Caco-2 (cell line): ENCODE data around the gene KLHL12. TPM values are rescaled to one million over a fixed set of nuclear protein-coding genes. Genes with fewer than 3 reads are reported as not detected.

Source experiments
- BruUV-seq: library from RNA; stranded (reverse); fragments of 400-500 nt; replicated peaks from 2 replicates; lab custom pipeline; 2021; lab: Mats Ljungman, UMichigan
- CTCF ChIA-PET: fragments of 300-600 bp; sonication (Branson Sonifier 250); formaldehyde crosslinking; loops from one replicate; lab custom pipeline; 2022; ENCODE audit warnings: antibody characterized with exemption; lab: Charles Lee
- POLR2A ChIA-PET: fragments of 300-600 bp; sonication (Branson Sonifier 250); formaldehyde crosslinking; loops from one replicate; lab custom pipeline; 2022; ENCODE audit warnings: antibody characterized with exemption; lab: Charles Lee
- DNase-seq, 2 experiments: peaks; one replicate each; pipeline versions ENCODE4 v3.0.0 to v3.0.0-alpha.2; 2020 to 2022
- H3K27me3 ChIP-seq: replicated peaks from 2 replicates; pipeline ENCODE4 v1.6.0; 2011; ENCODE audit warnings: low read length; ENCODE audit not compliant: control insufficient read depth, insufficient read depth
- H3K36me3 ChIP-seq: 2 replicates; pipeline ENCODE4 v1.5.1; 2011; ENCODE audit warnings: low read length; ENCODE audit not compliant: control insufficient read depth, insufficient read depth
- H3K4me1 ChIP-seq: fragments of 250-450 bp; sonication (Bioruptor Pico); 2 replicates; pipeline ENCODE4 v1.5.1; 2020; ENCODE audit warnings: mild to moderate bottlenecking
- H3K4me3 ChIP-seq: 2 replicates; pipeline ENCODE4 v1.5.1; 2011; ENCODE audit warnings: low read depth, mild to moderate bottlenecking, control low read depth, low read length
- H3K9me3 ChIP-seq: fragments of 250-450 bp; sonication (Bioruptor Pico); 2 replicates; pipeline ENCODE4 v1.5.1; 2020; ENCODE audit warnings: mild to moderate bottlenecking, moderate library complexity
- H3K27ac Mint-ChIP-seq: one replicate; pipeline ENCODE4 v1.8.0; 2022; ENCODE audit warnings: mixed read lengths; ENCODE audit not compliant: unreplicated experiment
- H3K27me3 Mint-ChIP-seq: one replicate; pipeline ENCODE4 v1.8.0; 2022; ENCODE audit warnings: mixed read lengths; ENCODE audit not compliant: insufficient read depth, unreplicated experiment
- H3K36me3 Mint-ChIP-seq: one replicate; pipeline ENCODE4 v1.8.0; 2022; ENCODE audit warnings: mild to moderate bottlenecking, mixed read lengths; ENCODE audit not compliant: insufficient read depth, unreplicated experiment
- H3K4me1 Mint-ChIP-seq: one replicate; pipeline ENCODE4 v1.8.0; 2022; ENCODE audit warnings: low read depth, mixed read lengths; ENCODE audit not compliant: unreplicated experiment
- H3K4me3 Mint-ChIP-seq: one replicate; pipeline ENCODE4 v1.8.0; 2022; ENCODE audit warnings: mild to moderate bottlenecking, moderate library complexity, mixed read lengths; ENCODE audit not compliant: unreplicated experiment
- H3K9me3 Mint-ChIP-seq: one replicate; pipeline ENCODE4 v1.8.0; 2022; ENCODE audit warnings: mixed read lengths; ENCODE audit not compliant: unreplicated experiment
- CTCF ChIP-seq, 2 experiments: fragments of 200-600 bp in 1 of 2; IDR thresholded peaks; 1 replicate in 1 of 2; 2 replicates in 1 of 2; pipeline versions ENCODE4 v1.5.1 to v1.8.0; 2011 to 2022; ENCODE audit warnings: antibody characterized with exemption in 1 of 2, control low read depth in 1 of 2, inconsistent platforms in 1 of 2, low read depth in 1 of 2, low read length in 1 of 2, mild to moderate bottlenecking in 1 of 2, moderate library complexity in 1 of 2; ENCODE audit not compliant: insufficient read depth in 1 of 2, severe bottlenecking in 1 of 2, unreplicated experiment in 1 of 2
- intact Hi-C: fragments of 100-400 bp; cut with micrococcal nuclease; formaldehyde crosslinking; loops from one replicate; pipeline ENCODE4 v1.10.0; 2022; ENCODE audit not compliant: unreplicated experiment
- total RNA-seq: library from RNA; stranded (reverse); gene quantifications from 2 replicates; pipeline ENCODE4 v1.2.3, GENCODE V29; 2022

Gene KLHL12
- total RNA-seq, 1 experiment from 2014 or later, result 23.6 TPM

- POLR2A ChIA-PET, result interaction anchor here (0.9 kb wide), 1 partner anchor 53 kb away, joined by 3 read pairs; the partner anchor contains the start of gene TMEM183A
- H3K4me1 Mint-ChIP-seq, result peaks cover 20% of the 10 kb centered on the region
- H3K4me3 Mint-ChIP-seq, result no peak overlapping the region
- peaks cover 18% of the 10 kb centered on the region for H3K4me1 ChIP-seq
- peaks cover 1% of the 10 kb centered on the region; the same call in 1 of the 2 replicates for H3K36me3 ChIP-seq
- DNase-seq, result no peak
- H3K9me3 Mint-ChIP-seq, result no peaks in the 10 kb centered on the region
- no TSS peak for BruUV-seq
- H3K27ac Mint-ChIP-seq, result no peak overlapping the region
- no peaks in the 10 kb centered on the region for H3K27me3 Mint-ChIP-seq
- no peak overlapping the region for H3K4me3 ChIP-seq
- no peaks in the 10 kb centered on the region for H3K9me3 ChIP-seq
- H3K36me3 Mint-ChIP-seq, result peaks cover 19% of the 10 kb centered on the region
- intact Hi-C loops, result no loop called here
- CTCF ChIA-PET, result no interaction called here
- TF ChIP-seq CTCF (IDR thresholded peaks at IDR 0.05; ENCODE audit: insufficient read depth in 1 of 2, low read depth in 1 of 2, low read length in 1 of 2, severe bottlenecking in 1 of 2, unreplicated experiment in 1 of 2), result no peak
- H3K27me3 ChIP-seq, result no peaks in the 10 kb centered on the region
Measured at GRCh38 chr1:202954057-202954745, 27.2 kb upstream of the KLHL12 start.

GRCh38 chr1:202953392-202953791 is 26.4 kb upstream of the KLHL12 start:
- Mint-ChIP-seq H3K27me3 (no peaks in the 10 kb centered on the region), H3K36me3 (peaks cover 22% of the 10 kb centered on the region), H3K4me3 (no peak overlapping the region), H3K4me1 (peaks cover 15% of the 10 kb centered on the region), H3K27ac (no peak overlapping the region), H3K9me3 (no peaks in the 10 kb centered on the region)
- Histone ChIP-seq H3K4me3 (no peak overlapping the region), H3K9me3 (no peaks in the 10 kb centered on the region), H3K4me1 (peaks cover 18% of the 10 kb centered on the region), H3K27me3 (no peaks in the 10 kb centered on the region), H3K36me3 (peaks cover 1% of the 10 kb centered on the region; the same call in 1 of the 2 replicates)
- no peak for DNase-seq
- ChIA-PET POLR2A (no interaction called here), CTCF (no interaction called here)
- TF ChIP-seq CTCF (IDR thresholded peaks at IDR 0.05; ENCODE audit: insufficient read depth in 1 of 2, low read depth in 1 of 2, low read length in 1 of 2, severe bottlenecking in 1 of 2, unreplicated experiment in 1 of 2), result no peak
- intact Hi-C loops, result no loop called here
- BruUV-seq, result no TSS peak

GRCh38 chr1:202952818-202953217 is 25.8 kb upstream of the KLHL12 start:
- no TSS peak for BruUV-seq
- H3K4me3 Mint-ChIP-seq, result no peak overlapping the region
- POLR2A ChIA-PET, result no interaction called here
- intact Hi-C loops, result no loop called here
- no peak overlapping the region for H3K27ac Mint-ChIP-seq
- CTCF ChIA-PET, result no interaction called here
- H3K4me1 ChIP-seq, result peaks cover 18% of the 10 kb centered on the region
- H3K9me3 Mint-ChIP-seq, result no peaks in the 10 kb centered on the region
- H3K27me3 Mint-ChIP-seq, result no peaks in the 10 kb centered on the region
- TF ChIP-seq CTCF (IDR thresholded peaks at IDR 0.05; ENCODE audit: insufficient read depth in 1 of 2, low read depth in 1 of 2, low read length in 1 of 2, severe bottlenecking in 1 of 2, unreplicated experiment in 1 of 2), result no peak
- peaks cover 14% of the 10 kb centered on the region for H3K4me1 Mint-ChIP-seq
- no peaks in the 10 kb centered on the region for H3K27me3 ChIP-seq
- H3K4me3 ChIP-seq, result no peak overlapping the region
- DNase-seq, result no peak
- no peaks in the 10 kb centered on the region for H3K9me3 ChIP-seq
- peaks cover 25% of the 10 kb centered on the region for H3K36me3 Mint-ChIP-seq
- peaks cover 1% of the 10 kb centered on the region; the same call in 1 of the 2 replicates for H3K36me3 ChIP-seq
